GM19324 (cell line): Measurements from ENCODE around the gene STK35.

Source experiments
- ATAC-seq: cut with Tn5 transposase; IDR thresholded peaks from one replicate; pipeline ENCODE4 v1.9.1; 2021; ENCODE audit warnings: mild to moderate bottlenecking, moderate library complexity; ENCODE audit not compliant: unreplicated experiment, low FRiP score

STK35 gene

DNA sequence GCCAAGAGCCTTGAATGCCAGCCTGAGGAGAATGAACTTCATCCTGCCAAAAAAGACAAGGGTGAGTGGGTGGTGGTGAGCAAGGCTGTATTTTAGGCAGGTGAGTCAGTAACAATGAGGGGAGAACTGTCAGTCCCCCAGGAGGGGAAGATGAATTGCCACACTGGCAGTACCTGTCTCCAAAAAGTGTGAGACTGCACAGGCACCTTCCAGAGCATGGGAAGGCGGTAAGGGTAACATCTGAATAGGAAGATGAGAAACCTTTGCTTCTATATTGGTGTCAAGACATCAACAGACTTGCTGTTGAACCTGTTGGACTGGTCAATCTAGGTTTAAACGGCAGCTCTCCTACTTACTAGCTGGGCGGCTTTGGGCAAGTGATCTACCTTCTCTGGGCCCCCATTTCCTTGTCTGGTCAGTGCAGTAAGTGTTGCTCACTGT, 30.9 kb downstream of the STK35 start:
- no peak for ATAC-seq

DNA sequence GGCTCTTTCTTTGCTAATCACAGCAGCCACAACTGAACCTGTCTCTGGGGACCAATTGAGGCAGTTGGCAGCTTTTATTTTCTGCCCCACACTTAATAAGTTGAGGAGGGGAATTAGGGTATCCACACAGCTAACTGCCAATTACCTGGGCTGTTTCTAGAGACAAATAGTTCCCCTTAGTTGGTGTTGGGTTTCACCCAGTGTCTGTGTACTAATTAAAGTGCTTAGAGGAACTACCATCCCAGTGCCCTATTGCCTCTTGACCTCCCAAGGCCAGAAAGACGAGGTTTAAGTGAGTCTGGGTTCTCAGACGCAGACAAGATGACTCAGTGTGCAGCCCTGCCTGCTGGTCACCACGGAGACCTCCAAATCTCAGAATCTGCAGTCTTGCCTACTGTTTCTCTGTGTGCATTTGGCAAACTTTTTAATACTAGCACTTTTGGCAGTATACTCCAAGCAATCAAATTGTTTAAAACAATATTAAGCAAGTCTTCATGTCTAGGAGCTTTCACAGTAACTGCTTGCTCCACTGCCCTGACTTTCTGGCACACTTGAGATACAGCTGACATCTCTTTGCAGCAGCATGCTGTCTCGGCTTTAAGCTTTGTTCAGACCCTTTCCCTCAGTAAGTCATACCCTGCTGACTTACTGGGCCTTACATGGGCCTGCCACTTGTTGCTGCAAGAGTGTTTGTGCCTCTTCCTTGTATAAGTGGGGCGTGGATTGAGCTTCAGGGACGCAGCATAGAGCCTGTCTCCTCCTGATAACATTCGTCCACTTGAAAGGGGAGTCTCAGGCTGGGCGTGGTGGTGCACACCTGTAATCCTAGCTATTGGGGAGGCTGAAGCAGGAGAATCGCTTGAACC, 31.9 kb downstream of the STK35 start:
- no peak for ATAC-seq

DNA sequence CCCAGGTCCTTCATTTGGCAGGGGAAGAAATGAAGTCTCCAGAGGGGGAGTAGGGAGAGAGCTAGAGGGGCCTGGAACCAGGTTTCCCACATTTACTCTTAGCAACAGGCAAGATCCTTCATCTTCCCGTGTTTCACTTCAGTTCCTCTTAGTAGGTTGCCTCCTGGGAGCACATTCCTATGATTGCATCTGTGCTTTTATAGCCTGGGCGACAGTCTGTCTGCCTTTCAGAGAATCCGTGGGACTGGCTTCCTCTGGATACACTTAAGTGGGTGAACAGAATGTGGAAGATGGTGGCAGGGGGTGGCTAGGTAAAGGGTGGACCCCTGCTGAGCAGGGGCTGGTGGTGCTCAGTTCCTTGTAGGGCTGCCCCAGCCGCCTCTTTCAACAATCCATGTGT, 33.4 kb downstream of the STK35 start:
- no peak for ATAC-seq

DNA sequence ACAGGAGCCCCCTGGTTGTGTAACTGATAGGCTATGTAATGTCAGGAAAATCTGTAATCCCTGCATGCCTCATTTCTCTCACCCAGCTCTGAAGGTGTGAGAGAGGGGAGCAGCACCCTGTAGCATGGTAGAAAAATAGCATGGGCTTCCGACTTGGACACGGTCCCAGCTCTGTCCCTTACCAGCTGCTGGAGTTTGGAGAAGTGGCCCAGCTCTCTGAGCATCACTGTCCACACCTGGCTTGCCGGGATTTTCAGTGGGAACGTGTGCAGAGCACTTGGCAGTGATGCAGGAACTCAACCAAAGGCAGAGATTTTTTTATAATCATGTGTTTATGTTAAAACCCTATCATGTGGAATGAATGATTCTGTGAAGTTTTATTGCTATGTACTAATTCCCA, 34.6 kb downstream of the STK35 start:
- ATAC-seq = no peak

DNA sequence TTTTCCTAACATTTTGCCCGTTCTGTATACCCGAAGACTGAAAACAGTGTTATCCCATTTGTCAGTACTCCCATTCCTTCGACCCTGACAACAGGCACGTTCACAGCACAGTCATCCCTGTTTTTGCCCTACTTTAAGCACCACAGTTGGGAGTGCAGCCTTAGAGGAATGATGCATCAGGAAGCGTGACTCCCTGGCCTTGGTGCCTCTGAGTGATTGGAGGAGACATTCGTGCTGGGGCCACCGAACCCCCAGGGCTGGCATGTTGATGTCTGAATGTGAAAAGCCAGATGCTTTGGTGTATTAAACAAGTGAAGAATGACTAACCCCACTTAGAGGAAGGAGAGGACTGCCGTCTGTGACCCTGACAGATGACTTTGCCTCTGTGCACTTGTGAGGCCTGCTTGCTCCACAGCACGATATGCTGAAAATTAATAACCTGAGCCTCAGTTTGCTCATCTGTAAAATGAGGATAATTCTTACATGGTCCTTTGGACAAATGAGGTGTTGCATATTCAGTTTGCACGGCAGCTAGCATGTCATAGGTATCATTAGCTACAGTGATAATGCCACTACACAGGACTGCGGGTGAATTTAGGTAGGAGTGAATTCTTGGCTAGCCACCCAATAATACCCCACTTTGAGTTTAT, 36.0 kb downstream of the STK35 start:
- no peak for ATAC-seq

DNA sequence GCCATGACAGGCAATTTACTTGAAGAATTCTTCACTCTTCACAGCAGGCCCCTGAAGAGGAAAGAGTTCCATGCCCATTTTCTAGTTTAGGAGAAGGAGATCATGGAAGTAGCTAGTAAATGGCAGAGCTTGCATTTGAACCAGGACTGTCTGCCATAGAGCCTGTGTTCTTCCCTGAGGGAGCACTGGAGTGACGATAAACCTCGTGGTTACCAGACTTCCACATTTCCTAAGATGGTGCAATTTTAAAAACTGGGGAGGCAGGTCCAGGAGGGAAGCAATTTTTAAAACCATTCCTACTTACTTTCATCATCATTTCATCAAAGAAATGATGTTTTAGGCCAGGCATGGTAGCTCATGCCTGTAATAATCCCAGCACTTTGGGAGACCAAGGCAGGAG, 36.8 kb downstream of the STK35 start:
- no peak for ATAC-seq

DNA sequence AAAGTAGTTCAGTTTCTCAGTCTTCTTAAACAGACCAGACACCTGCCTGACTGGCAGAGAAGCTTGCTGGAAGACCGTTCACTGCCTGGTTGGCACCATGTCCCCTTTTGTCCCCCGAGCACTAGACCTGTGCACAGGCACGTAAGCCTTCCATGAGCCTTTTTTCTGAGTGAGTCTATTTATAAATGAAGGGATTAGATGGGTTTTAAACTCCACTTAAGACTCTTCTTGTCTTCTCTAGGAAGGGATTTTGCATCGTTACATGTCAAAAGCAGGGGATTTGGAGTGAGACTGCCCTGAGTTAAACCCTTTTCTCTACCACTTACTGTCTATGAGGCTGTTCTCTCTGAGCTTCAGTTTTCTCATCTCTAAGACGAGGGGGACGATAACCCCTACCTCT, 37.6 kb downstream of the STK35 start:
- no peak for ATAC-seq

DNA sequence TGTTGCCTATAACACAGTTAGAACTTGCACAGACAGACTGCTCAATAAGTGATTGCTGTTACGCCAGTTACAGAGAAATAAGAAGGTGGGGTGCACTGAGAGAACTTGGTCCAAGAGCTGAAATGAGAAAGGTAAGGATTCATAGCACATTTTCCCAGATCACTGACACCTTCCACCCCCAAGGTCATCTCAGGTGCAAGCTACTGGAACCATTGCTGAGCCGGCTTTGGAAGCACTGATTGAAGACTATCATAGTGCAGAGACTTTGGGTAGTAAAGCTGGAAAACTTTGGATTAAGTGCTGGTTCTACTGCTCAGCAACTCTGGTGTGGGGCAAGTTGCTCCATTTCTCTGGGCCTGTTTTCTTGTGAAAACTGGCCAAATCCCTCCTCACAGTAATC, 38.1 kb downstream of the STK35 start:
- ATAC-seq = no peak

DNA sequence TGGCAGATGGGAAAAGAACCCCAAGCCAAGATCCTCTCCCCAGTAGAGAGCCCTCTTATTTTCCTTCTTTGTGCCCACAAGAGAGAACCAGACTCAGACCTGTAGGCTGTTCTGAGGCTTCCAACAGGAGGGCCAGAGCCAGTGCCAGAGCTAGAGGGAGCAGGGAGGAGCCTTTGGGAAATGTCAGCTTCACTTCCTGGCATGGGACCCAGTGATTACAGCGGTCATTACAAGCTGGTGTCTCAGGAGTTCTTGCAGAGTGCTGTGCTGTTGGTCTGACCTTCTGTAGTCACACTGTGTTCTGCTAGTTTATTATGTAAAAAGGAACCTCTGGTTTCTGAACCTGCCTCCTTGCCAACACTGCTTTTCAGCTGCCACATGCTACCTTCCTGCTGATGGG, 38.9 kb downstream of the STK35 start:
- ATAC-seq = no peak

DNA sequence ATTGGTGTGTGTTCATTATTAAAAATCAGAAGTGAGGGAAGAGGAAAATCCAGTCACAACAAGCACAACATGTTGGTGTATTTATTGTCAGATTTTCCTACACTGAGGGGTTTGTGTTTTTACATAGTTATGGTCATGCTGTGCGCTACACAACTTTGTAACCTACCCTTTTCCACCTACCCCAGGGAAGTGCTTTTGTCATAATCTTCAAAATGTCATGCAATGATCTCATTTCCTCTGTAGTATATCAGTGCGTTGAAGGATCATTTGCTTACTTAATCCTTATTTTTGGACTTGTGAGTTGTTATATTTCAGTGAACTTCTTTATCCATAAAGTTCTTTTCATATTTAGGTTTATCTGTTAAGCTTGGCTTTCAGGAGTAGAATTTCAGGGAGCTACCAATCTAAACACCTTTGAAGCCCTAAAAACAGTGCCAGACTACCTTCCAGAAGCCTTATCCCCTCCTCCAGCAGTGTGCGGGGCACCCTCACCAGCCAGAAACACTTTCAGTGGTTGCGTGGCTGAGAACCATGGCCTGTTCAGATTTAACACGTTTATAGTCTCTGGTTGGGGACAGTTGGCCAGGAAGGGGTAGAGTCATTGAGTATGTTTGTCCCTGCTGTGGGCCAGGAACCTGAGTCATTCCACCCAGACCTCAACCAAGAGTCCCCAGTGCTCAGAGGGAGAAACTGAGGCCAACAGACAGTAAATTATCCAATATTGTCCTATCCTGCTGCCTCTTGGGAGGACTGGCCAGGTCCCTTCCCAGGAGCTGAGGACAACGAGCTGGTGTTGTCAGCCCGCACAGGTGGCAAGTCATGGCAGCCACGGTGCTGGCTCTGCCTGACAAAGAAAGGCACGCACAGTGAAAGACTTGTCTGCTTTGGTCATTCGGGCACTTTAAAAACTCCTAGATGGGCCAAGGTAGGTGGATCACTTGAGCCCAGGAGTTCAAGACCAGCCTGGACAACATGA, 40.3 kb downstream of the STK35 start:
- ATAC-seq = no peak

DNA sequence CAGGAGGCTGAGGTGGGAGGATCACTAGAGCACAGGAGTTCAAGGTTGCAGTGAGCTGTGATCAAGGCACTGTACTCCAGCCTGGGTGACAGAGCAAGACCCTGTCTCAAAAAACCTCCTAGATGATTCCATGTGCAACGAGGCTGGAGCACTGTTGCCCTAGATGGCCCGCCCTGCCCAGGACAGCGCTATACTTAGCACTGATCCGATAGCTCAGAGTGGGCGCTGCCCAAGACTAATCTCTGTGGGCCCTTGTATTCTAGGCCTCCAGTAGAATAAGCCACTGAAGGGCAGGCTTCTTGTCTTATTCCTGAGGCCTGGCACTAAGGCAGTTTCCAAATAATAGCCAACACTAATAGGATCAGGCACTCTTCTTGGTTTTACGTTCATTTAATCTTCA, 41.0 kb downstream of the STK35 start:
- ATAC-seq = no peak

DNA sequence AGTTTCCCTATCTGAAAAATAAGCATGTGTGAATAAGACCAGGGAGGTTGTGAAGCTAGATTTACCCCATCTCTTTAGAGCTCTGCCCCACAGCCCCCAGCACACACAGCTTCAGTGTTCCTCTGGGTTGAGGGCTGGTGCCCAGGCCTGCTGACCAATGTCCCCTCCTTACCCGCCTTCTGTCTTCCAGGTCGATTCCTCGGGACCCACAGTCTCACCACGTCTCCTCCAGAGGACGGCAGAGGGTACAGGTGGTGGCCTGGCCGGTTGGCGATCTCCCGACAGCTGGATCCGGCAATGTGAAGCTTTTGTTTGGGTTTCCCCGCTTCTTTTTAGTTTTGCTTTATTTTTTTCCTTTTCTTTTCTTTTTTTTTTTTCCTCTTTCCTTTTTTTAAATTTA, 42.0 kb downstream of the STK35 start:
- ATAC-seq = no peak

DNA sequence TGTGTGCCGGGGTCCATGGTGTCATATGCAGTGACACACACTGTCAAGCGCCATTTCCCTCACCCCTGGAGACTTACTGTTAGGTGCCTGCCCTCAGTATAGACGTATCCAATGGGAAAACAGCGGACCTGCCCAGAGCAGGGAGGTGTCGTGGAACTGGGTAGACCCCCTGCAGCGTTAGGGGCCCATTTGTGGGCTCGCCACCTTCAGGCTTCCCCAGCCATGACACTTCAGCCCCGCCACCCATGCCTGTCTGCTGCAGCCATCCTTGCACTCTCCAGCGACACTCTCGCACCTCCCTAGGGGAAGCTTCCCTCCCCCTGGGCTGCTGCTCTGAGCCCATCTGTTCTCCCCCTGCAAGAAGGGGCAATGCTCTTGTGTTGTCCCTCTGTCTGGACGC, 43.2 kb downstream of the STK35 start:
- ATAC-seq = no peak

DNA sequence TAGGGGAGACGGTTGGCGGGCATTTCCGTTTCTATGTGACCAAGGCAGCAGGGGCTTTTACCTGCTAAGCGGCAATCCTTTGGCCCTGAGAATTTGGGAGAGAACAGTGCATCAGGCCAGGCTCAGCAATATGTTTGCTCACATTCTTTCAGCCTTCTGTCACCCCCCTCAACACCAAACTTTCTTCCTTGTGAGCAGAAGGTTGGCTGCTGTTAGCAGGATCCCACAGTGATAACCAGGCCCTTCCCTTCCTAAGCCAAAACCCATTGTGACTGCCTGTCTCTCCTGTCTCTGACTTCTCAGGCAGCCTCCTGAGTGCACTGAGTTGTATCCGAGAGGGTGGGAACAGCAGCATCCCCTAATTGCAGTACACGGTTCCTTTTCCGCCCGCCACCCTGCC, 43.7 kb downstream of the STK35 start:
- no peak for ATAC-seq

DNA sequence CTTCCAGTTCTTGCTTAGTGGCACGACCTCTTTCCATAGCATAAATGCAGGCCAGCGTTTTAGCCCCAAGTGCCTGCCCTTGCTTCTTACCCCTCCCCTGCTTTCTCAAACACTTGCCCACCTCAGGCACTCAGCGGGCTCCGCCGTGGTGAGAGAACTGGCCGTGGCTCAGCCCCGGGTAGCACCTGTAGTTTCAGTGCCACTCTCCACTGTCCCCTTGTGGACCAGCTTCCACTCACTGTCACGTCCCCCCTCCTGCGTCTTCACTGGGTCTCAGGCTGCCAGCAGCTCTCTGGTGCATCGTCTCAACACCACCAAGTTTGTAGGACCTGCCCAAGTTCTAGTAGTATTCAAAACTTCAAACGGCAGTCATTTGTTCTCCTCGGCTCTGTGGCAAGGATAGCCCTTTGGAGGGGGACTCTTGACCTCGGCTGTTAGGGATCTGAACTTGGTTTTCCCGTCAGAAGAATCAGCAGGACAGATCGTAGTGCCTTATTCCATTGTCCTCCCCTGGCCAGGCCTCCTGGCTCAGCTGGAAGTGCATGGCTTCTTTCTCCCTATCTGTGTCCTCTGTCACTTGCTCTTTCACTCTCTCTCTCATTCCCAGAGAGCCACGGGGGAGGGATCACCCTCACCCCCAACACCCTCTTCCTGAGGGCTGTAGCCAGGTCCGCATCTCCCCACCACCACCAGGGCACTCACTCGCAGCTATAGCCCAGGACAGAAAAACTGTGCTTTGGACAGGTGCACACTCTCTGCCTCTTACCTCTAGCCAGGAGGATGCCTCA, 44.6 kb downstream of the STK35 start:
- ATAC-seq = no peak

DNA sequence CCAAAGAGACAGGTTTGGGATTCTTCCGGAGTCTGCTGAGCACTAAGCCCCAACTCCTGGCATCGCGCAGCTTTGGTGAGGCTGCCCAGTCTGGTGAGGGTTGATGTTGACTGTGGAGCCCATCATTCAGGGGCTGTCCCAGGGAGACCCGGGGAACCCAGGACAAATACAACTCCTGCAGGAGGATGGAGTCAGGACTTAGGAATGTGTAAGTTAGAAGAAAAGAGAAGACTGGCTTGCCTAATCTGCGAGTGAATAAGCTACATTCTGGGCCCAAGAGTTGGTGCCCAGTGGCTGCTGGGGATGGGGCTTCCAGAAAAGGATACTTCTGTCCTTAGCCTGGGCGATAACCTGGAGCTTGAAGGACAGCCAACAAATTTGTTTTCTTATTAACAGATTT, 47.9 kb downstream of the STK35 start:
- ATAC-seq = no peak

DNA sequence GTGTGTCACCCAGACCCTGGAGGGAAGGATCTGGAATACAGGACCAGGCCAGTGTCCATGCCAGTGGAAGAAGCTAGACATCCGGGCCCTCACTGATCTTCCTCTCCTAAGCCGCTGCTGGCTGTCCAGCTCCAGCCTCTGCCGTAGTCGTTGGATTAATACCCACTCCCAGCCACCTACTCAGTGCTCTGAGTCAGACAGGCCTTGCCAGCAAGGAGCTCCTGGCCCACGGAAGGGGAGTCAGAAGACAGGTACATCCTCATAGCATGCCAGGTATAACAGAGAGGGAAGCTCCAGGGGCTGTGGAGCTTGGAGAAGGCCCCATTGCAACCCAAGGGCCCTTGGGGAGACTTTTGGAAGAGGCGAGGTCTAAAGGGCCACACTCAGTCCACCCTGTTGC, 49.0 kb downstream of the STK35 start:
- ATAC-seq = no peak

DNA sequence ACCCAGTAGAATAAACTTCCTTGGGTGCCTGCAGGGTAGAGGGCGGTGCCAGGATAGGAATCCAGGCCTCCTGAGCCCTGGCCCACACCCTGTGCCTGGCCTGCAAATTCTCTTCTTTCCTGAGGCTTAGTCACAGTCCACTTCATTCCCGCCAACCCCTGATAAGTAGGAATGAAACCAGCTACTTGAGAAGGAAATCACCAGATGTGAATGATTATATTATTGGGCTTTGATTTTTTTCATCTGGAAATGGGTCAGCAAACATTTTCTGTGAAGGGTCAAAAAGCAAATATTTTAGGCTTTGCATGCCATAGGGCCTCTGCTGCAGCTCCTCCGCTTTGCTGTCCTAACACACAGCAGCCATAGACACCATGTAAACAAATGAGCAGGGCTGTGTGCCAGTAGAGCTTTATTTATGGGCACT, 50.2 kb downstream of the STK35 start:
- no peak for ATAC-seq

DNA sequence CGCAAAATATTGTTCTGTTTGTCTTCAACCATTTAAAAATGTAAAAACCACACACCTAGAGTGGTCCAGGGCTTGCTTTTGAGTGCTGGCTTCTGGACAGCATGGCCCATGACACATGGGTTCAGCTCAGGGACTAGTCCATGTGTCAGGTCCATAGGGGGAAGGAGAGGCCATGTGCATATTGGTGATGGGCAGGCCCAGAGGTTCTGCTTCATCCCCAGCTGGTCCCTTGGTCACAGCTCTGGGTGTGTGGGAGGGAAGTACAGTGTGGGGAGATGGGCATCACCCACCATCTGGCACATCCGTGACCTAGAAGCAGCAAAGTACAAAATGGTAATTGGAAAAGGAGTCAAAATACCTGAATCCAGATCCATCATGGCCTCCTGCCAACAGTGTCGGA, 50.7 kb downstream of the STK35 start:
- ATAC-seq = no peak

DNA sequence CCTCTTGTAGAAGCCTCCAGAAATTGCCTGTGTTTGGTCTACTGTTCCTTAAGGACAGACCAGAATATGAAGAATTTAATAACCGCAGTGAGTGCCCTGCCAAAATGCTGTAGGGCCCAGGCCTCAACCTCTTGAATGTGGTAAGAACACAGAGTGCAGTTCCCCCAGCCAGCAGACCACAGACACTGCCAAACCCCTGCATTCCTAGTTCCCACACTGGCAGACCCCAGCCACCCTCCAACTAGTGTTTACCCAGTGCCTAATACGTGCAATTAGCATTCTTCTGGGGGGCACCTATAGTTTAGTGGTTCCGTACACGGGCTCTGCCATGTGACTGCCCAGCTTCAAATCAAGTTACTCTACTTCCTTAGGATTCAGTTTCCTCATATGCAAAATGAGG, 51.7 kb downstream of the STK35 start:
- no peak for ATAC-seq
